DOHH2 (cell line): Measurements from ENCODE around the gene EIF4E2.
"Not testable (repeated sequence)": the region's sequence is repeated elsewhere in the genome, so short reads cannot be mapped to it uniquely, and the experiment has no call there.

Experiments used
- H3F3A ChIP-seq: fragments of 200-600 bp; sonication (generic), shearing (Covaris generic); 2 replicates; pipeline ENCODE4 v1.6.0; 2016; ENCODE audit warnings: antibody characterized with exemption, mild to moderate bottlenecking; ENCODE audit not compliant: control insufficient read depth, insufficient read depth
- H3K27ac ChIP-seq: fragments of 200-600 bp; sonication (generic); 2 replicates; pipeline ENCODE4 v1.5.1; 2014; ENCODE audit warnings: low read depth, mild to moderate bottlenecking, low read length, moderate library complexity
- H3K27me3 ChIP-seq: fragments of 200-600 bp; sonication (generic); 2 replicates; pipeline ENCODE4 v1.6.1; 2014; ENCODE audit warnings: mild to moderate bottlenecking, low read length, mixed read lengths; ENCODE audit not compliant: control insufficient read depth
- H3K36me3 ChIP-seq: fragments of 200-600 bp; sonication (generic); 2 replicates; pipeline ENCODE4 v1.6.1; 2014; ENCODE audit warnings: mild to moderate bottlenecking, low read length, moderate library complexity, mixed read lengths; ENCODE audit not compliant: control insufficient read depth
- H3K4me1 ChIP-seq: fragments of 200-600 bp; sonication (generic); 2 replicates; pipeline ENCODE4 v1.6.1; 2014; ENCODE audit warnings: mild to moderate bottlenecking, low read length, mixed read lengths; ENCODE audit not compliant: control insufficient read depth
- H3K4me2 ChIP-seq: fragments of 200-600 bp; sonication (generic); 2 replicates; pipeline ENCODE4 v1.6.0; 2014; ENCODE audit warnings: mild to moderate bottlenecking, low read length, moderate library complexity
- H3K4me3 ChIP-seq: fragments of 200-600 bp; sonication (generic); 2 replicates; pipeline ENCODE4 v1.5.1; 2014; ENCODE audit warnings: mild to moderate bottlenecking, low read length, mixed read lengths
- H3K79me2 ChIP-seq: fragments of 200-600 bp; sonication (generic); 2 replicates; pipeline ENCODE4 v1.6.1; 2014; ENCODE audit warnings: mild to moderate bottlenecking, low read length, mixed read lengths; ENCODE audit not compliant: control insufficient read depth
- H3K9me2 ChIP-seq: fragments of 200-600 bp; sonication (generic); replicated peaks from 2 replicates; pipeline ENCODE4 v1.6.1; 2014; ENCODE audit warnings: mild to moderate bottlenecking, low read length, mixed read lengths; ENCODE audit not compliant: control insufficient read depth
- H3K9me3 ChIP-seq: fragments of 200-600 bp; sonication (generic); 2 replicates; pipeline ENCODE4 v1.6.1; 2014; ENCODE audit warnings: antibody characterized with exemption, low read length, mixed read lengths; ENCODE audit not compliant: control insufficient read depth, insufficient read depth
- H4K20me1 ChIP-seq: fragments of 200-600 bp; sonication (generic); 2 replicates; pipeline ENCODE4 v1.6.0; 2014; ENCODE audit warnings: low read depth, mild to moderate bottlenecking, antibody characterized with exemption, low read length, moderate library complexity; ENCODE audit not compliant: control insufficient read depth, insufficient read depth
- CTCF ChIP-seq: fragments of 200-600 bp; sonication (generic); IDR thresholded peaks from one replicate; pipeline ENCODE4 v1.5.1; 2014; ENCODE audit warnings: antibody characterized with exemption, mild to moderate bottlenecking, low read depth, low read length; ENCODE audit not compliant: poor library complexity, severe bottlenecking
- EZH2phosphoT487 ChIP-seq: fragments of 200-600 bp; sonication (generic); IDR thresholded peaks from 2 replicates; pipeline ENCODE4 v1.6.1; 2017; ENCODE audit warnings: borderline replicate concordance, mild to moderate bottlenecking, antibody characterized with exemption, low read length, moderate library complexity, mixed read lengths

The EIF4E2 gene

DNA sequence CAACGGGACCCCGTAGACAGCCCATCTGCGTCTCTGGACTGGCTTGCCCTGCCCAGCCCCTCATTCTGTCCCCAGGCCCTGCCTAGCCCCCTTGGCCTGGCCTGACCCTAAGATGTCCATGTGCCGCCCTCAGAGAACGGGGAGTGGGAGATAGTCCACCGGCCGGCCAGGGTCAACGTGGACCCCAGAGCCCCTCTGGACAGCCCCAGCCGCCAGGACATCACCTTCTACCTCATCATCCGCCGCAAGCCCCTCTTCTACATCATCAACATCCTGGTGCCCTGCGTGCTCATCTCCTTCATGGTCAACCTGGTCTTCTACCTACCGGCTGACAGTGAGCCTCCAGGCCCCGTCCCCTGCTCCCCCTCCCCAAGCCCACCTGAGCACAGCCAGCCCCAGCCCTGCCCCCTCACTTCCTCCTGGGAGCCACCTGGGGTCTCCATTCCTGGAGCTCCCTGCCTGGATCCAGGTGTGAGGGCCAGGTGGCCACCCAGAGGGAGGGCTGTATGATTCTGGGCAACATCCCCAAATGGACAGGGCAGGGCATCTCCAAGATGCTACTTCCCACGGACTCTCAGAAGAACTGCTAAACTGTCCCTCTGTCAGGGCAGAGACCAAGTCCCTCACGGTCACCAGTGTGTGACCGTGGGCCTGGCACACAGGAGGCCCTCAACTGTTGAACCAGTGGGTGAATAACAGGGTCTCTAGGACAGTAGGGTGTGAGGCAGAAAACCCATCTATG, 20.5 kb upstream of the EIF4E2 start:
- no peak for TF ChIP-seq EZH2phosphoT487
- Histone ChIP-seq H3K4me1 (peaks cover 62% of the 10 kb centered on the region), H3K27ac (no peak overlapping the region), H3K4me3 (no peak overlapping the region), H3K36me3 (no peaks in the 10 kb centered on the region), H3K79me2 (no peaks in the 10 kb centered on the region), H3K4me2 (no peak overlapping the region), H3K9me3 (no peaks in the 10 kb centered on the region), H4K20me1 (no peaks in the 10 kb centered on the region), H3K27me3 (no peaks in the 10 kb centered on the region), H3F3A (peaks cover 9% of the 10 kb centered on the region; the same call in 1 of the 2 replicates), H3K9me2 (no peaks in the 10 kb centered on the region)

DNA sequence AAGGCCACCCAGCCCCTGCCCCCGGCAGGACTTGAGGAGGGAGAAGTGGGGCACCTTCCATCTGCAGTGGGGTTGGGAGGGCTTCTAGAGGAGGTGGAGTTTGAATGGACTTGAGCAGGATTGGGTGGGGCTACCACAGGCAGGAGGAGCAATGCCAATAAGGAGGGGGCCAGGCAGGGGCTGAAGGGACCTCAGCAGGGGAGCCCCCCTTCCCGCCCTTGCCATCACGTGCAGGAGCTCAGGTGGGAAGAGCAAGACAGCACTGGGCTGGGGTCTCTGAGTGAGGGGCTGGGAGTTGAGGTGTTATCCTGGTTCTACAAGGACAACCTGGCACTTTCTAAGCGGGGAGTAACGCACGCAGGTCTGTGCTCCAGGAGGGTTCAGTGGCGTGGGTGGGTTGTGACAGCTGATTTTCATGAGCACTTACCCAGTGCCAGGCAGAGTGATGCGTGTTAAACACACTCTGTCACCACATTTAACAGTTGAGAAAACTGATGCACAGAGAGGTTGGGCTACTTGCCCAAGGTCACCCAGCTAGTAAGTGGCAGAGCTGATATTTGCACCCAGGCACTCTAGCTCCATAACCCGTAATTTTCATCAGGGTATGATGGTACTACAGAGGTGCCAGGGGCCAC, 19.7 kb upstream of the EIF4E2 start:
- TF ChIP-seq CTCF (no peak), EZH2phosphoT487 (no peak)
- Histone ChIP-seq H3F3A (peaks cover 9% of the 10 kb centered on the region; the same call in 1 of the 2 replicates), H3K36me3 (no peaks in the 10 kb centered on the region), H3K4me1 (peaks cover 62% of the 10 kb centered on the region), H3K27me3 (no peaks in the 10 kb centered on the region), H3K4me2 (no peak overlapping the region), H3K9me3 (no peaks in the 10 kb centered on the region), H4K20me1 (no peaks in the 10 kb centered on the region), H3K79me2 (no peaks in the 10 kb centered on the region), H3K4me3 (no peak overlapping the region), H3K9me2 (no peaks in the 10 kb centered on the region), H3K27ac (no peak overlapping the region)

- H3F3A ChIP-seq, result peaks cover 9% of the 10 kb centered on the region; the same call in 1 of the 2 replicates
- H3K79me2 ChIP-seq, result no peaks in the 10 kb centered on the region
- peaks cover 71% of the 10 kb centered on the region for H3K4me1 ChIP-seq
- TF ChIP-seq CTCF, result no peak
- TF ChIP-seq EZH2phosphoT487, result no peak
- H3K36me3 ChIP-seq, result no peaks in the 10 kb centered on the region
- no peaks in the 10 kb centered on the region for H3K27me3 ChIP-seq
- no peaks in the 10 kb centered on the region for H3K9me2 ChIP-seq
- peak overlapping the region; percentile 39 for H3K4me2 ChIP-seq
- H4K20me1 ChIP-seq, result no peaks in the 10 kb centered on the region
- H3K27ac ChIP-seq, result peak overlapping the region; percentile 37
- H3K9me3 ChIP-seq, result no peaks in the 10 kb centered on the region
- H3K4me3 ChIP-seq, result 0 out of 2 replicates have a peak overlapping the region, but pooled peaks have one; percentile 3
These were observed 18.1 kb upstream of the EIF4E2 start for GRCh38 chr2:232532419-232532818.

GRCh38 chr2:232532821-232533220, 17.7 kb upstream of the EIF4E2 start:
- H4K20me1 ChIP-seq, H3K27me3 ChIP-seq, H3K79me2 ChIP-seq, H3K36me3 ChIP-seq, H3K9me3 ChIP-seq, H3K9me2 ChIP-seq, H3F3A ChIP-seq: not testable (repeated sequence)
- H3K4me1 ChIP-seq, result peaks cover 71% of the 10 kb centered on the region
- H3K4me3 ChIP-seq, result 0 out of 2 replicates have a peak overlapping the region, but pooled peaks have one; percentile 3
- peak overlapping the region; percentile 39 for H3K4me2 ChIP-seq
- peak overlapping the region; percentile 37 for H3K27ac ChIP-seq
